SK-N-SH (cell line): ENCODE measurements around the gene SMIM12. TPM values are rescaled to one million over a fixed set of nuclear protein-coding genes. Genes with fewer than 3 reads are reported as not detected.

Source experiments
- CTCF ChIA-PET: fragments of 300-600, 350-600 bp; formaldehyde crosslinking; extraction: SDS; loops from one replicate; lab custom pipeline; 2021; lab: Yijun Ruan, JAX
- POLR2A ChIA-PET: fragments of 350-600 bp; sonication (Branson Sonifier 250); formaldehyde crosslinking; extraction: SDS; loops from one replicate; lab custom pipeline; 2020; ENCODE audit warnings: antibody characterized with exemption, inconsistent platforms; lab: Yijun Ruan, JAX
- DNase-seq: peaks from one replicate; pipeline ENCODE4 v3.0.0; 2012
- H2AFZ ChIP-seq: fragments of 200-600 bp; sonication (generic); 2 replicates; pipeline ENCODE4 v1.8.1; 2016; ENCODE audit warnings: antibody characterized with exemption, mild to moderate bottlenecking, low read depth
- H3F3A ChIP-seq: fragments of 200-600 bp; sonication (generic); replicated peaks from 2 replicates; pipeline ENCODE3; 2016; ENCODE audit warnings: antibody characterized with exemption, mild to moderate bottlenecking; ENCODE audit not compliant: insufficient read depth
- H3K27ac ChIP-seq, 2 experiments: fragments of 200-500 bp in 1 of 2; fragments of 200-600 bp in 1 of 2; sonication (Bioruptor generic) in 1 of 2; sonication (generic), shearing (Covaris generic) in 1 of 2; 2 replicates each; pipeline versions ENCODE4 v1.5.1 to v1.6.1; 2014 to 2016; ENCODE audit warnings: low read depth in 2 of 2, inconsistent platforms in 1 of 2, low read length in 1 of 2, mild to moderate bottlenecking in 1 of 2, mixed read lengths in 1 of 2
- H3K27me3 ChIP-seq: fragments of 200-600 bp; sonication (generic), shearing (Covaris generic); 2 replicates; pipeline ENCODE4 v1.6.1; 2016; ENCODE audit warnings: mixed run types; ENCODE audit not compliant: insufficient read depth
- H3K36me3 ChIP-seq, 2 experiments: fragments of 200-500 bp in 1 of 2; fragments of 200-600 bp in 1 of 2; sonication (Bioruptor generic) in 1 of 2; sonication (generic) in 1 of 2; replicated peaks in 1 of 2; 2 replicates each; pipeline versions ENCODE3 to v1.5.1; 2014 to 2016; ENCODE audit warnings: low read length in 1 of 2, mild to moderate bottlenecking in 1 of 2; ENCODE audit not compliant: insufficient read depth in 2 of 2, control insufficient read depth in 1 of 2
- H3K4me1 ChIP-seq, 2 experiments: fragments of 200-500 bp in 1 of 2; fragments of 200-600 bp in 1 of 2; sonication (Bioruptor generic) in 1 of 2; sonication (generic), shearing (Covaris generic) in 1 of 2; 2 replicates each; pipeline versions ENCODE4 v1.5.1 to v1.6.1; 2014 to 2016; ENCODE audit warnings: low read depth in 1 of 2, low read length in 1 of 2, mixed run types in 1 of 2; ENCODE audit not compliant: insufficient read depth in 2 of 2, control insufficient read depth in 1 of 2
- H3K4me2 ChIP-seq: fragments of 200-600 bp; sonication (generic), shearing (Covaris generic); 2 replicates; pipeline ENCODE4 v1.6.1; 2017; ENCODE audit warnings: mixed run types
- H3K4me3 ChIP-seq, 2 experiments: fragments of 200-500 bp in 1 of 2; fragments of 200-600 bp in 1 of 2; sonication (Bioruptor generic) in 1 of 2; sonication (generic), shearing (Covaris generic) in 1 of 2; 2 replicates each; pipeline versions ENCODE4 v1.5.1 to v1.8.1; 2014 to 2016; ENCODE audit warnings: low read depth in 2 of 2, inconsistent platforms in 1 of 2, low read length in 1 of 2, mild to moderate bottlenecking in 1 of 2, mixed read lengths in 1 of 2, moderate library complexity in 1 of 2
- H3K79me2 ChIP-seq: fragments of 200-600 bp; sonication (generic); 2 replicates; pipeline ENCODE4 v1.8.1; 2017; ENCODE audit warnings: mild to moderate bottlenecking; ENCODE audit not compliant: insufficient read depth
- H3K9ac ChIP-seq: fragments of 200-600 bp; sonication (generic); 2 replicates; pipeline ENCODE4 v1.6.1; 2017; ENCODE audit warnings: mixed run types
- H3K9me2 ChIP-seq: fragments of 200-600 bp; sonication (generic); 2 replicates; pipeline ENCODE4 v1.6.1; 2017; ENCODE audit warnings: mixed run types
- H3K9me3 ChIP-seq: fragments of 200-600 bp; sonication (generic); 2 replicates; pipeline ENCODE4 v1.6.1; 2017; ENCODE audit warnings: mixed run types, mild to moderate bottlenecking, moderate library complexity
- H4K20me1 ChIP-seq: fragments of 200-600 bp; sonication (generic); 2 replicates; pipeline ENCODE4 v1.6.1; 2017; ENCODE audit warnings: mild to moderate bottlenecking, mixed run types; ENCODE audit not compliant: insufficient read depth
- ELF1 ChIP-seq: IDR thresholded peaks from 2 replicates; pipeline ENCODE4 v1.4.0; 2012
- EP300 ChIP-seq, 2 experiments: IDR thresholded peaks; 2 replicates each; pipeline versions ENCODE4 v1.4.0 to v1.6.1; 2012; ENCODE audit warnings: borderline replicate concordance in 1 of 2, low read depth in 1 of 2, low read length in 1 of 2
- EZH2phosphoT487 ChIP-seq: fragments of 200-600 bp; sonication (generic); IDR thresholded peaks from 2 replicates; pipeline ENCODE4 v1.6.1; 2017; ENCODE audit warnings: low read depth, mixed run types, mild to moderate bottlenecking, antibody characterized with exemption, moderate library complexity, borderline replicate concordance
- FOXJ3 ChIP-seq: sonication (generic); formaldehyde crosslinking; IDR thresholded peaks from 2 replicates; pipeline ENCODE4 v1.5.1; 2020; ENCODE audit warnings: mild to moderate bottlenecking, missing genetic modification reagents
- JUND ChIP-seq: IDR thresholded peaks from 2 replicates; pipeline ENCODE4 v1.4.0; 2012
- MEF2A ChIP-seq: IDR thresholded peaks from 2 replicates; pipeline ENCODE4 v1.4.0; 2012; ENCODE audit warnings: low read depth, borderline replicate concordance
- MXI1 ChIP-seq: IDR thresholded peaks from 2 replicates; pipeline ENCODE4 v1.6.1; 2012; ENCODE audit warnings: mild to moderate bottlenecking, low read depth, low read length, improper control_type of control experiment
- NFIC ChIP-seq: IDR thresholded peaks from 2 replicates; pipeline ENCODE4 v1.4.0; 2012; ENCODE audit warnings: borderline replicate concordance
- NRF1 ChIP-seq: IDR thresholded peaks from 2 replicates; pipeline ENCODE4 v1.6.1; 2012; ENCODE audit warnings: low read depth, mild to moderate bottlenecking, low read length
- POLR2AphosphoS5 ChIP-seq: IDR thresholded peaks from 2 replicates; pipeline ENCODE4 v1.6.1; 2012; ENCODE audit warnings: low read depth, low read length
- RCOR1 ChIP-seq: fragments of 150-350 bp; IDR thresholded peaks from 2 replicates; pipeline ENCODE4 v1.6.1; 2017; ENCODE audit warnings: antibody characterized with exemption, low read length
- RXRA ChIP-seq: IDR thresholded peaks from 2 replicates; pipeline ENCODE4 v1.4.0; 2012; ENCODE audit warnings: low read depth, mild to moderate bottlenecking, borderline replicate concordance
- SIN3A ChIP-seq: IDR thresholded peaks from 2 replicates; pipeline ENCODE4 v1.6.1; 2012; ENCODE audit warnings: low read depth, mild to moderate bottlenecking, low read length, moderate library complexity, borderline replicate concordance
- YY1 ChIP-seq: IDR thresholded peaks from 2 replicates; pipeline ENCODE4 v1.4.0; 2012; ENCODE audit warnings: low read depth, mild to moderate bottlenecking
- WGBS: methylation state at CpG from one replicate; pipeline ENCODE4 v1.1.6; 2017; ENCODE audit warnings: low lambda C conversion rate; 5-methylcytosine and 5-hydroxymethylcytosine counted together
- polyA plus RNA-seq, 3 experiments: library from polyadenylated mRNA; depleted of rRNA; stranded (reverse); fragments of >200 nt; gene quantifications; 2 replicates each; pipeline ENCODE4 v1.2.3, GENCODE V29; 2012
- TF ChIP-seq, protein P1 (sequence below): fragments of 150-350 bp; IDR thresholded peaks from 2 replicates; pipeline ENCODE4 v1.6.1; 2016; ENCODE audit warnings: mild to moderate bottlenecking, low read depth, low read length
- TF ChIP-seq, protein P2 (sequence below): fragments of 150-350 bp; IDR thresholded peaks from 2 replicates; pipeline ENCODE4 v1.6.1; 2017; ENCODE audit warnings: antibody characterized with exemption, low read length, low read depth, borderline replicate concordance
- TF ChIP-seq, protein P3 (sequence below): IDR thresholded peaks from 2 replicates; pipeline ENCODE4; 2012
- TF ChIP-seq, protein P4 (sequence below): IDR thresholded peaks from 2 replicates; pipeline ENCODE4 v1.6.1; 2012; ENCODE audit warnings: mild to moderate bottlenecking, low read depth, low read length, moderate library complexity

SMIM12 gene
- polyA plus RNA-seq, 1 of the 3 experiments (the other 2 are of a cell fraction): 42.3 TPM

DNA sequence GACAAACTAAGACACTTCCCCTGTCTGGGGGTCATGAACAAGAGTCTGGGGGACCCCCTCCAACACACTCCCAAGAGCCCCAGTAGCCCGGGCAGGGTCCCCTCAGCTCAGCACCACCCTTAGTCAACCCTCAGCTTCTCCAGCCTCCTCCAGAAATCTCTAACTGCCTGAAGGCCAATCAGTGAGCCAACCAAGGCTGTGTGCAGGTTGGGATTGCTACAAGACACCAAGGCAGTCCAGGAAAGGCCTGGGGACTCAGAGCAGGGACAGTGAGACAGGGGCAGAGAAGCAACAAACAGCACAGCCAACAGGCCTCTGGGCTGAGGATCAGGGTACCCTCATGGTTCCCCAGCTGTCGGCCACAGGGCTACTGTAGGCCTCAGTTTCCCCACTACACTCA, 13.3 kb downstream of the SMIM12 start:
- Histone ChIP-seq H3K9ac (no peak overlapping the region), H3K79me2 (peaks cover 15% of the 10 kb centered on the region), H2AFZ (no peak overlapping the region), H3K9me2 (no peaks in the 10 kb centered on the region), H4K20me1 (peaks cover 8% of the 10 kb centered on the region), H3F3A (no peaks in the 10 kb centered on the region), H3K4me1 (peaks cover 0 to 19% of the 10 kb centered on the region in 2 experiments; a peak in 1 of 4 replicates), H3K27ac (no peak overlapping the region), H3K4me2 (no peak overlapping the region), H3K9me3 (no peaks in the 10 kb centered on the region), H3K4me3 (no peak overlapping the region), H3K27me3 (no peaks in the 10 kb centered on the region), H3K36me3 (peaks cover 0 to 28% of the 10 kb centered on the region in 2 experiments)
- DNase-seq: no peak
- TF ChIP-seq, protein P1, sequence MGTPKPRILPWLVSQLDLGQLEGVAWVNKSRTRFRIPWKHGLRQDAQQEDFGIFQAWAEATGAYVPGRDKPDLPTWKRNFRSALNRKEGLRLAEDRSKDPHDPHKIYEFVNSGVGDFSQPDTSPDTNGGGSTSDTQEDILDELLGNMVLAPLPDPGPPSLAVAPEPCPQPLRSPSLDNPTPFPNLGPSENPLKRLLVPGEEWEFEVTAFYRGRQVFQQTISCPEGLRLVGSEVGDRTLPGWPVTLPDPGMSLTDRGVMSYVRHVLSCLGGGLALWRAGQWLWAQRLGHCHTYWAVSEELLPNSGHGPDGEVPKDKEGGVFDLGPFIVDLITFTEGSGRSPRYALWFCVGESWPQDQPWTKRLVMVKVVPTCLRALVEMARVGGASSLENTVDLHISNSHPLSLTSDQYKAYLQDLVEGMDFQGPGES: no peak
- TF ChIP-seq MXI1 (no peak), ELF1 (no peak), JUND (no peak), SIN3A (no peak), MEF2A (no peak), NRF1 (no peak), EP300 (IDR thresholded peaks at IDR 0.05; ENCODE audit: borderline replicate concordance in 1 of 2, low read depth in 1 of 2, low read length in 1 of 2) (no peak), POLR2AphosphoS5 (no peak), EZH2phosphoT487 (no peak)
- TF ChIP-seq, protein P2, sequence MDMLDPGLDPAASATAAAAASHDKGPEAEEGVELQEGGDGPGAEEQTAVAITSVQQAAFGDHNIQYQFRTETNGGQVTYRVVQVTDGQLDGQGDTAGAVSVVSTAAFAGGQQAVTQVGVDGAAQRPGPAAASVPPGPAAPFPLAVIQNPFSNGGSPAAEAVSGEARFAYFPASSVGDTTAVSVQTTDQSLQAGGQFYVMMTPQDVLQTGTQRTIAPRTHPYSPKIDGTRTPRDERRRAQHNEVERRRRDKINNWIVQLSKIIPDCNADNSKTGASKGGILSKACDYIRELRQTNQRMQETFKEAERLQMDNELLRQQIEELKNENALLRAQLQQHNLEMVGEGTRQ: no peak
- TF ChIP-seq, protein P3, sequence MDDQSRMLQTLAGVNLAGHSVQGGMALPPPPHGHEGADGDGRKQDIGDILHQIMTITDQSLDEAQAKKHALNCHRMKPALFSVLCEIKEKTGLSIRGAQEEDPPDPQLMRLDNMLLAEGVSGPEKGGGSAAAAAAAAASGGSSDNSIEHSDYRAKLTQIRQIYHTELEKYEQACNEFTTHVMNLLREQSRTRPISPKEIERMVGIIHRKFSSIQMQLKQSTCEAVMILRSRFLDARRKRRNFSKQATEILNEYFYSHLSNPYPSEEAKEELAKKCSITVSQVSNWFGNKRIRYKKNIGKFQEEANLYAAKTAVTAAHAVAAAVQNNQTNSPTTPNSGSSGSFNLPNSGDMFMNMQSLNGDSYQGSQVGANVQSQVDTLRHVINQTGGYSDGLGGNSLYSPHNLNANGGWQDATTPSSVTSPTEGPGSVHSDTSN: no peak
- ChIA-PET CTCF (interaction anchor here (1.9 kb wide), 1 partner anchor 14 kb away, joined by 8 read pairs; the partner anchor contains the start of gene SMIM12), POLR2A (no interaction called here)
- WGBS: 88% methylated on average over 1 of the region's 2 CpGs

DNA sequence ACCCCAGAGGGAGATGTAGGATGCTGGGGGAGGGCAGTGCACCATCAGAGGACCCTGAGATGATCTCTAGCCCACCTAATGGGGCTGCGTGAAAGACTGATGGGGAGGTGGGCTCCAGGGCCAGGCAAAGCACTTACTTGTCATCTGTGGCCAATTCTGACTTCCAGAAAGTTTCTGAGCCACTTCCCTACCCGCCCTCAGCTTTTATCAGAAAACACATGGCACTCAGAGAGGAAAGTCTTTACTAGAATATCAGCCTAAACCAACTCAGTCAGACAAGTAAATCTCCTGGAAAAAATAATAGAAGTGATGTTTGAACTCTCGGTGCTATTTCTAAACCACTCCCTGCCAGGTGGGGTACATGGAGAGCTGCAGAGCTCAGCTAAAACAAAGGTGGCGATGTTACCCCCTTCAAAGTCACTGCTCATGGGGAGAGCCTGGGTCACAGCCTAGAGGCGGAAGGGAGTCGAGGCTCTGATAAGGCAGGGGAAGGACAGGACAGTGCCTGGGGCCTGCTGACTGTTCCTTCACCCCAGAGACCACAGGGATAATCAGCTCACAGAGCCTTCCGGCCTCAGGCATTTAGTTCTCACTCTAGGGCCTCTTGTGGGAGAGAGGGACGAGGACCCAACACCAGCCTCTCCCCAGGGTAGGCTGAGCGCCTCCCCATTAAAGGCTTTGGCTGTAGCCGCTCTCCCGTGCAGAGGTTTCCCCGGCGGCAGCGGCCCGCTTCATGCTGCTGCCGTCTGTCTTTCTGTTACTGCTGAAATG, 14.2 kb downstream of the SMIM12 start:
- no peak for DNase-seq
- Histone ChIP-seq H3K4me1 (peaks cover 0 to 12% of the 10 kb centered on the region in 2 experiments; a peak in 1 of 4 replicates), H2AFZ (no peak overlapping the region), H4K20me1 (no peaks in the 10 kb centered on the region; the same call in 1 of the 2 replicates), H3F3A (no peaks in the 10 kb centered on the region), H3K27ac (no peak overlapping the region), H3K36me3 (peaks cover 0 to 19% of the 10 kb centered on the region in 2 experiments), H3K4me2 (no peak overlapping the region), H3K9ac (no peak overlapping the region), H3K79me2 (peaks cover 9% of the 10 kb centered on the region; the same call in 1 of the 2 replicates), H3K9me2 (no peaks in the 10 kb centered on the region), H3K4me3 (no peak overlapping the region), H3K9me3 (no peaks in the 10 kb centered on the region), H3K27me3 (no peaks in the 10 kb centered on the region)
- POLR2A ChIA-PET: interaction anchor here (1.1 to 1.4 kb wide), 2 partner anchors 13 to 14 kb away, joined by 3 to 4 read pairs; partner anchors contain the start of gene SMIM12
- CTCF ChIA-PET: interaction anchor here (0.6 to 6.5 kb wide), 5 partner anchors 8 to 94 kb away, joined by 3 to 51 read pairs (median 6); partner anchors contain the start of gene SMIM12
- WGBS: 88% methylated on average over 14 of the region's 16 CpGs
- TF ChIP-seq, protein P1: no peak
- TF ChIP-seq RCOR1: no peak
- no peak for TF ChIP-seq MEF2A
- no peak for TF ChIP-seq SIN3A
- no peak for TF ChIP-seq EP300 (IDR thresholded peaks at IDR 0.05; ENCODE audit: borderline replicate concordance in 1 of 2, low read depth in 1 of 2, low read length in 1 of 2)
- TF ChIP-seq RXRA: no peak
- TF ChIP-seq, protein P4, sequence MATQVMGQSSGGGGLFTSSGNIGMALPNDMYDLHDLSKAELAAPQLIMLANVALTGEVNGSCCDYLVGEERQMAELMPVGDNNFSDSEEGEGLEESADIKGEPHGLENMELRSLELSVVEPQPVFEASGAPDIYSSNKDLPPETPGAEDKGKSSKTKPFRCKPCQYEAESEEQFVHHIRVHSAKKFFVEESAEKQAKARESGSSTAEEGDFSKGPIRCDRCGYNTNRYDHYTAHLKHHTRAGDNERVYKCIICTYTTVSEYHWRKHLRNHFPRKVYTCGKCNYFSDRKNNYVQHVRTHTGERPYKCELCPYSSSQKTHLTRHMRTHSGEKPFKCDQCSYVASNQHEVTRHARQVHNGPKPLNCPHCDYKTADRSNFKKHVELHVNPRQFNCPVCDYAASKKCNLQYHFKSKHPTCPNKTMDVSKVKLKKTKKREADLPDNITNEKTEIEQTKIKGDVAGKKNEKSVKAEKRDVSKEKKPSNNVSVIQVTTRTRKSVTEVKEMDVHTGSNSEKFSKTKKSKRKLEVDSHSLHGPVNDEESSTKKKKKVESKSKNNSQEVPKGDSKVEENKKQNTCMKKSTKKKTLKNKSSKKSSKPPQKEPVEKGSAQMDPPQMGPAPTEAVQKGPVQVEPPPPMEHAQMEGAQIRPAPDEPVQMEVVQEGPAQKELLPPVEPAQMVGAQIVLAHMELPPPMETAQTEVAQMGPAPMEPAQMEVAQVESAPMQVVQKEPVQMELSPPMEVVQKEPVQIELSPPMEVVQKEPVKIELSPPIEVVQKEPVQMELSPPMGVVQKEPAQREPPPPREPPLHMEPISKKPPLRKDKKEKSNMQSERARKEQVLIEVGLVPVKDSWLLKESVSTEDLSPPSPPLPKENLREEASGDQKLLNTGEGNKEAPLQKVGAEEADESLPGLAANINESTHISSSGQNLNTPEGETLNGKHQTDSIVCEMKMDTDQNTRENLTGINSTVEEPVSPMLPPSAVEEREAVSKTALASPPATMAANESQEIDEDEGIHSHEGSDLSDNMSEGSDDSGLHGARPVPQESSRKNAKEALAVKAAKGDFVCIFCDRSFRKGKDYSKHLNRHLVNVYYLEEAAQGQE: no peak
- TF ChIP-seq FOXJ3 (CRISPR knock-in tag): no peak
- no peak for TF ChIP-seq YY1
- no peak for TF ChIP-seq NFIC
